Hematopoietic multipotent progenitor cell treated with erythropoietin and hydrocortisone succinate and interleukin-3 and kit ligand, for 4 days (in vitro differentiated cells): Measurements from ENCODE around the gene TFAP2E.

Experiments used
- DNase-seq: peaks from one replicate; pipeline ENCODE4 v3.0.0-alpha.2; 2015

The TFAP2E gene

DNA sequence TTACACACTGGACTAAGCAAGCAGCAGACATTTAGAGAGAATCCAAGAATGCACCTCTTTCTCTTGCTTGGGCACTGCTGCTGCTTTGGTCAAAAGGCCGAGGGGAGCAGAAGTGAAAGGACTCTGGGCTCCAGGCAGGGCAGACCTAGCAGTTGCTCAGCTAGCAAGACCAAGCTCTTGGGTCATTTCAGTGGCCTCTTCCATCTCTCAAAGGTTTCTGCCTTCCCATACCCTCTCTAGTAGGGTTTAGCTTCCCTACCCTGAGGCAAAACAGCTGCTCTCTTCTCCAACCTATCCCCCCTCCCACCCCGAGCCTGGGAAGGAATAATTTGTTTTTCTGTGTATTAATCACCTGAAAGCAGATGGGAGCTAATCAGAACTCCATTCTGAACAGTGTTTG, 25.8 kb downstream of the TFAP2E start:
- DNase-seq: no peak

DNA sequence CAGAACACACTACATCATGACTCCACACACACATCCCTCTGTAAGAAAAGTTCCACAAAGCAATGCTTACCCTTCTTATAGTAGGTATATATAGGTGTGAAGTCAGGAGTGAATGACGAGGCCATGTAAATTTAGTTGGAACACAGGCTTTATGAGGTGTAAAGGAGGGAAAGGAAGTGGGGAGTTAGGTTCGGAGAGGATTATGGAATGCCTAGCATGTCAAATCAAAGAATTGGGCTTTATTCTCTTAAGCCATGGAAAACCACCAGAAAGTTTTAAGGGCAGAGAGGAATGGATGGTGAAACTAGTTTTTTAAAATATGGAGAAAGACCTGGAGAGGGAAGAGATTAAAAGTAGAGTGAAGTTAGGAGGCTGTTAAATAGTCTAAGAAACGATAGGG, 26.3 kb downstream of the TFAP2E start:
- DNase-seq: no peak

DNA sequence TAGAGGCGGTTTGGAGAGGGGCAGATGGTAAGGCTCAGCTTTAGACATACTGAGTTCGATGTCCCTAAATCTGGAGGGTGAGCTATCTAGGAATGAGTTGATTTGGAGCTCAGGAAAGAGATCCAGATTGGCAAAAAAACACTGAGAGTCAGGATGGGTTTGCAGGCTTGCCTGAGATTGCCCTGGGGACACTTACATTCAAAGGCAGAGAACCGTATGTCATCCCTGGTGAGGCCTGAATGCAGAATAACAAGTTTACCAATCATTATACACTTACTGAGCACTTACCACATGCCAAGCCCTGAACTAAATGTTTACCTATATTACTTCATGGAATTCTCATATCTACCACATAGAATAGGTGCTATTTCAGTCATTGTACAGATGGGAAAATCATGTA, 27.5 kb downstream of the TFAP2E start:
- no peak for DNase-seq

DNA sequence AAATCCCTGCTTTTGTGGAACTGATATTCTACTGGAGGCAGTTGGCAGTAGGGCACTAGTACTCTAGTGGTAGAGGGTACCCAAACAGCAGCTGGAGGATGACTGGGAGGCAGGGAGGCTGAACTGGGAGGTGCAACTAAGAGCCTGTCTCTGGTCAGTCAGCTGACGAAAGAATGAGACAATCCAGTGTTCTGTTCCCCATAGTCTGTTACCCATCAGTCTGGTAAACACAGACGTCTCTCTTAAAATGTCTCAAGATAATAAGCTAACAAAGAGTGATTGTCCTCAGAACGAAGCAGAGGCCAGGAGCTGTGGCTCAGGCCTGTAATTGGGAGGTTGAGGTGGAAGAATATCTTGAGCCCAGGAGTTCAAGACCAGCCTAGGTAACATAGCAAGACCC, 30.4 kb downstream of the TFAP2E start:
- no peak for DNase-seq

DNA sequence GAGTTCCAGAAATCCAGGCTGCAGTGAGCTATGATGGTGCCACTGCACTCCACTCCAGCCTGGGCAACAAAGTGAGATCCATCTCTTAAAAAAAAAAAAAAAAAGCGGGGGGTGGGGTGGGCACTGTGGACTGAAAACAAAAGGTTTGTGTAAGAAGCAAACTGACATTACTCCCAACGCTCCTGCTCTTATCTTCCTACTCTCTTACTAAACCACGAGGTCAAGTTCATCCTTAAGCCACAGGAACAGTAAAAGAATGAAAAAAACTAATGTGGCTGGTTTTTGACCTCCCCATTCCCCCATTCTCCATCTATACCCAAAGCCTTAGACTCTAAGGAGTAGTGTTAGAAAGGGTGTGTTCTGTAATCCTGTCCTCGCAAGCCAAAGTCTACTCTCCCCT, 30.8 kb downstream of the TFAP2E start:
- no peak for DNase-seq

DNA sequence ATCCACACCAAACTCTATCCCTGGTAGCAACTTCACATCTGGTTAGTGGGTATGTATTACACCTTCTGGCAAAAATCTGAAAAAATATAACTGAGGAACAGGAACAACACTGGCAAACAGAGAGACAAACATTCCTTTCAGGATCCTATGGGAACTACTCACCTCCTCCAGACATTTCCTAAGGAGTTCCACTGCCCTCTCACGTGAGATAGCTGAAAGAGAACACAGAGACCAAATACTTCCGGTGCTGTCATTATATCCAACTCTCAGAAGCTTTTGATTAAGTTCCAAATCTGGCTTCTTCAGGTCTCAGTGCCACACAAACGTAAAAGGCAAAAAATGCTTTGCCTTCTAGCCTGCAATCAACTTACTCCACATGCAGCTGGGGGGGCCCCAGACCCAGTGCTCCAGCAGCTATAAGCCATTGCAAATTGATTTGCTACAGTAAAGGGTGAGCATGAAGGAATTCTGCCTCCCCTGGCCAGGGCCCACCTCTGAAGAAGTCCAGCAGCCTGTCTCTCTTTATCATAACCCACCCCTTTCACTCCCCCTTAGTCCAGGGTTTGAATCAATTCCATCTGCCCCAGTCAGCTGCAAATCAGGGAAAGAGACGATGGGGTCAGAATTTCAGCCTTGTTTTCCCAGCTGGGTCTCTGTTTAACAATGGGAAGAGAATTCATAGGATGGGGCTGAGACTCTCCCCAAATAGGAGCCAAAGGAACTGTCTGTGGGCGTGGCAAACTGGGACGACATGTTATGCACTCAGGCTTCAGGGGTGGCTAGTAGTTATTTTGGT, 32.2 kb downstream of the TFAP2E start:
- DNase-seq: no peak

DNA sequence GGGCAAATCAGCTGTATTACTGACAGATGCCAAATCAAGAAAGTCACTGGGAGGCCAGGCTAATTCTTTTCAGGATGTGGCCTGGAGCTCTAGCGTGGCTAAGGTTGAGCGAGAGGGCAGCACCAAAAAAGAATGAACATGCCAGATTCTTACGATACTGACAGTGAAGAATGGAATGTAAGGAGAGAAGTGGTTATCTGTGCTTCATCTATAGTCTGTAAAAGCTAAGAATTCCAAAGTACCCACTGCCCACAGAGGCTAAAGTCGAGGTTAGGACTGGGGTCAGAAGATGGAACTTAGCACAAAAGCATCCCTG, 32.7 kb downstream of the TFAP2E start:
- DNase-seq: no peak

DNA sequence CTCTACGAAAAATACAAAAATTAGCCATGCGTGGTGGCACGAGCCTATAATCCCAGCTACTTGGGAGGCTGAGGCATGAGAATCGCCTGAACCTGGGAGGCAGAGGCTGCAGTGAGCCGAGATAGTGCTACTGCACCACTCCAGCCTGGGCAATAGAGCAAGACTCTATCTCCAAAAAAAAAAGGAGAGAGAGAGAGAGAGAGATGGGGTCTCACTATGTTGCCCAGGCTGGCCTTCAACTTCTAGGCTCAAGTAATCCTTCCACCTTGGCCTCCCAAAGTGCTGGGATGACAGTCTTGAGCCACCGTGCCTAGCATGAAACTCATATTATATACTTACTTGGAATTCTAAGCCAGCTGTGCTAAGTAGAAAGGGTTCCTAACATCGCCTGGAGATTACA, 38.5 kb downstream of the TFAP2E start:
- DNase-seq: no peak

DNA sequence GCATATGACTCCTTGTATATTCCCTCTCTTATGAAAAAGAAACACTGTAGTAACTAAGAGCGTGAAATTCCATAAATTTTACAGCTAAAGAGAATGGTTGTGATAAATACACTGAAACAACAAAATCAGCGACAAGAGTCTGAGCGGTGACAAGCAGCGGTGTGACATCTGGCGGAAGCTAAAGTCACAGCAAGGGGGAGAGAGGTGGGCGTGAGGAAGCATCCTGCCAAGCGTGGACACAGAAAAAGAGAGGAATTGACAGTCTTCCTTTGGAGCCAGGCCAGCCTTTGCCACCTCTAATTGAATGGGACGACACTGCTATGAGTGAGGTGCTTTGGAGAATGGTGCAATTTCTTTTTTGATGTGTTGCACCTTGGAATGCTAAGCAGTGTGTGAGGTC, 42.3 kb downstream of the TFAP2E start:
- DNase-seq: no peak

DNA sequence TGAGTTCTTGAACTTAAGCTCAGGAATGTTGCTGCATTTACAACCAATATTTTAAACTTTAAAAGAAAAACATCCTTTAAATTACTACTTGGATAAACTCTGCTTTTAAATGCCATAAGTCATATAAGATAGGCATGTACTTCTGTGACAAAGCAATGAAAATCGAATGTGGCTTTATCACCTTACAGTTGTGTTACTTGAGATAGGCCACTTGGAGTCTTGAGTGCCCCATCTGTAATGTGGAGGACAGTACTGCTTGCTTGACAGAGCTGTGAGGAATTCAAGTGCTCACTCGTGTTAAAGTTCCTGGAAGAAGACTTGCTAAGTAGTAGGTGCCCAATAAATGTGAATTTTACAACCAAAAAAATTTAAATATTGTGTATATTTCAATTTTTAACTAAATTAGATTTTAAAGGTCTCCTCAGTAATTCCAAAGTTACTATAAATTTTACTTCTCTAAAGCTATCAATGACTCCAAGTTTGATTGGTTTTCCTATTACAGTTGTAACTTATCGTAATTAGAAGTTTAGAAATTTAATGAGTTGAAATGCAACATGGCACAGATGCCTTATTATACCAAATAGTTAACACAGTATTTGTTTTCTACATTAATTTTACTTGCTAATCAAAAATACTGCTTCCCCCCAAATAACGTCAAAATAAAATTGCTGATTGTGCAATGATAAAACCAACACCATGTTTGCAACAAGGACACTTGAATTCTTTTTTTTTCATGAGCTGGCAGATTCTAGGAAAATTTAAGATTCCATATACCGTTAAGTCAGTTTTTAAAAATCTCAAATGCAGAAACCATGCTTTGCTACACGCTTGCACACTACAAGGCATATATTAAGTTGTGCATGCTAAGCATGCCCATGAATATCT, 46.4 kb downstream of the TFAP2E start:
- peak; percentile 57 for DNase-seq

DNA sequence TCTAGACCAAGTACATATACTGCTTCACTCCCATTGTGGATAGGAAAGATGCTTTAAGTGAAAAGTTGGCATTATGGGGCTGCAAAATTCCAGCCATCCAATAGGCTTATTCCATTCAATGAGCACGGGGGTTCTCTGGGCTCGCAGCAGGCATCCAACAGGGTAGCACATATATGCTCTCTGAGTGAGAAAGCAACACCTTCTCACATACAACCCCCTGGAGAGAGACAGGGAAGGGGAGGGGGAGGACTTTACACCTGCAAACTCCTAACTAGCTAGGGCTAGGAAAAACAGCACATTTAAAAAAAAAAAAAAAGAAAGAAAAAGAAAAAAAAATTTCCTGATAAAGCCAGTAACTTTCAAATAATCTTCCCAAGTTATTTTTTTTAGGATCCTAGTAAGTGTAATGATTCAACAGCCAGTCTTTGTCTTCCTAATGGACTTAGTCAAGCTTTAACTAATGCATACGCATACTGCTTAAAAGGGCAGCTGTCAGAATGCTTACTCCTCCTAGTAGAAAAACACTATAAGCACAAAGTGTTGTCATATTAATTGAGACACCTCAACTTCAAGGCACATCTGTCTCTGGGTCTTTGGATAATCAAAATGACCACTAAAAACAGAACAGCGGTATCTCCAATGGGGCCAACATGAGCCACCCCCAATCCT, 49.5 kb downstream of the TFAP2E start:
- DNase-seq: no peak

DNA sequence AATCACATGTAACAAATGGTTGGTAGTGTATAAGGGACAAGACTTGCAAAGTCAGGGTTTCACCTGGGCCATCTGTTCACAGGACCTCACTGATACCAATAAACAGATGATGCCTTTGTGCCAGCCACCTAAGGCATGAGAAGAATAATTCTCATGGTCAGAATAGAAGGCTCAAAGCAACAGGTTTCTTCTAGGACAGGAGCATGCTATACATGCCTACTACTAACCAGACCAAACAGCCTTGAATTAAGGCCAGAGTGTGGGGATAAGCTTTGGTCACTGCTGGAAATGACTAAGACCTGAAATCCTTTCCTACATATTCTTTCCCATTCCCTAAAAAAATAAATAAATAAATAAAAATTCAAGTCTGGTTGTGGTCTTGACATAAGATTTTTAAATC, 50.7 kb downstream of the TFAP2E start:
- no peak for DNase-seq

DNA sequence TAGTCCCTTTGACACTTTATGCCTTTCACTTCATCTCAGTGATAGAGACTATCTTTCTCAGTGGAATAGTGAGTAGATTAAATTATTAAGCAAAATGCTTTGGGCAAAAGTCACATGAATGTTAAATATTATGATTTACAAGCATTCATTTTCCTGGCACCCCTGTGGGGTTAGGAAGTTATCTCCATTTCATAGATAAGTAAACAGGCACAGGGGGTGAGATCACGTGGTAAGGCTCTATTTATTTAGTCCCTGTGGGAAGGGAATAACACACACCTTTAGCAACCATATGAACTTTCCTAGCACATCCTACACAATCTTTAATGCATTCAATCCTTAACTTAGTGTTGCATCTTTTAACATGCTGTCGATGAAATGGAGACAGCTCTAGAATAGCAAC, 55.9 kb downstream of the TFAP2E start:
- no peak for DNase-seq

DNA sequence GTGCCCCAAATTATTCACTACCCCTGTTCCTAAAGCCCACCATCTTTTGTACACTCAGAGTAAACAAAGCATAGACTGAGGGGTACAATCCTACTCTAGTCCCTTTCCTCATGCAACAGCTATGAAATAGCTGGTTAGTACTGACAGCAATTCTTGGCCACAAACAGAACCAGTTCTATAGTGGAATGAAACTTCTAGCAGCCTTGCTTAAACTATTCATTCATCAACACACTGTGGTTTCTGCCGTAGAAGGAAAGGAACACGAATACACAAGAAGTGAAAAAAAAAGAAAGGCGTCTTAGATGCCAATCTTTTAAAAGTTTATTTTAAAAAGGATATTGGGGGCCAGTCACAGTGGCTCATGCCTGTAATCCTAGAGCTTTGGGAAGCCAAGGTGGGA, 58.3 kb downstream of the TFAP2E start:
- no peak for DNase-seq

DNA sequence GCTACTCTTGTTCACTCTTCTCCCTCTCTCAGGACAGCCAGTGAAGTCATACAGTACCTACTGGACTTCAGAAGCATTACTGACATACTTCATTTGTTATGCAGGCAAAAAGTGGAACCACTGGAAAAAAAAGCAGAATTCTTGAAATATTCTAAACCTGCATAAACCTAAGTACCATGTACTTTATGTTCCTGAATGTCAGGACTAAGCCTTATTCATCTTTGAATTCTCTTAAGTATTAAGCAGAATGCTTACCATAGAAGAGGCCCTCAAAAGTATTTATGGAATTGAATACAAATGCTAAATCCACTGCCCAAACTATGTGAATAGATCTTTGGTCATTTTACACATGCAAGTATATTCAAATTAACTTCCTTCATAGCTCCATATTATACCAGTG, 60.4 kb downstream of the TFAP2E start:
- no peak for DNase-seq

DNA sequence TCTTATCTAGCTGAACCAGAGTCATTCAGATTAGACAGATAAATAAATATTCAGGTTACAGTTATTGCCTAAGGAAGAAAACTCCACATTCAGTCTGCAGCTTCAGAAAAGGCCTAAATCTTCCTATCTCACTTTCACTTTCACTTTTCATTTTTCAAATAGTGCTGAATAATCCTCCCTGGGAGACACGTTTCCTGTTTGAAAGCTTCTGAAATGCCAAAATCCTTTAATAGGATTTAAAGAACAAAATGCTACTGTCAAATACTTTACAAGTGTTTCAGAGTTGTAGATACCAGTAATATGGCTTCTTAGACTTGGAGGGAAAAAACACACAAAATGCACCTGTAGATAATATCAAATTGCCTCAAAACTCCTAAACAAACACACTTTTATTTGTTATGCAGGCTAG, 64.3 kb downstream of the TFAP2E start:
- peak; percentile 71 for DNase-seq

DNA sequence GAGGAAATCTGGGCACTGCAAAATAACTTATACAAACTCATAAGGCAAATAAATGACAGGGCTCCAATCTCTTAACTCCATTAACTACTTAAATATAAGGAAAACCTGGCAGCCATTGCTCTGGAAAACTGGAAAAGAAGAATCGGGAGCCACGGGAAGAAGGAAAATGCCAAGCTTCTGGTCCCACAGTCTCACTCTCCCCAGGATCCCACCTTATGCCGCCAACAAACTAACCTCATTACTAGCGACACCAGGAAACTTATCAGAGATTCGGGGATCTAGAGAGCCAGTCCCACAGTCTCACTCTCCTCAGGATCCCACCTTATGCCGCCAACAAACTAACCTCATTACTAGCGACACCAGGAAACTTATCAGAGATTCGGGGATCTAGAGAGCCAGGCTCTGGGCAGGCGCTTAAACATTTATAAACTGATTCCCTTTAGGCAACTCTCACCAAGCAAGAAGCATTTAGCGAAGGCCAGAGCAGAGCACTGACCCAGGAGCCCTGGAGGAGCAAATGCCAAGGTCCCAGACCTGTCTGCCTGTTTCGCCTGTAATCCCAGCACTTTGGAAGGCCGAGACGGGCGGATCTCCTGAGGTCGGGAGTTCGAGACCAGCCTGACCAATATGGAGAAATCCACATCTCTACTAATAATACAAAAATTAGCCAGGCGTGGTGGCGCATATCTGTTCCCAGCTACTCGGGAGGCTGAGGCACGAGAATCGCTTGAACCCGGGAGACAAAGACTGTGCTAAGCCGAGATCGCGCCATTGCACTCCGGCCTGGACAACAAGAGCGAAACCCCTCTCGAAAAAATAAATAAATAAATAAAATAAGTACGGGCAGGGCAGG, 67.5 kb downstream of the TFAP2E start:
- DNase-seq: peak; percentile 22

DNA sequence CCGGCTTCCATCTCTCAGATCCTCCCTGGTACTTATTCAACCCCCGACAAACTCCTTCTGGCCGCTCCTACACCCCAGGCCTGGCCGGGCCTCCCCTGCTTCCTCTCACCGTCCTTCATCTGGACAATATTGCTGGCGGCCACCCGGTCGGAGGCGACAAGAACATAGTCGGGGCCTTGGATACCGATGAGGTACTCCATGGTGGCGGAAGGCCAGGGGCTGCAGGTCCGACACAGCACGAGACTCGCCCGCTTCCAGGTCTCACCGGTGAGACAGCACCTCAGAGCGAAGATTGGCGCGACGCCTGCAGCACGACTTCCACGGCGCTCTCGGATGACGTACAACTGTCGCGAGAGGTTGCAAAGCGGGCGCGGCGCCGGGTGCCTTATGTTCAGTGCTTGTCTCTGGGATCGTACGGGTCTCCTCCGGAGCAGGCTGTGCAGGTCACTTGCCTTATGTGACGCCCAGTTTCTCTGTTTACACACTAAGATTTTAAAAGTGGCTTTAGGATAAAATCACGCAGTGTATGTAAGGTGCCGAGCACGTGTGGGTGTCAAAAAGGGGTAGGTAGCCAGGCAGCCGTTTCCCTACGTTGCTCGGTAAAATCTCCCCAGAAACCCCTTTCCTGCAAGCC, 68.2 kb downstream of the TFAP2E start, which contains the start of gene PSMB2:
PSMB2 (minus strand) TSS at position 294 of the 634 bp plus-strand sequence; CDS start at position 200, 94 bp downstream.
- peak; percentile 98 for DNase-seq

DNA sequence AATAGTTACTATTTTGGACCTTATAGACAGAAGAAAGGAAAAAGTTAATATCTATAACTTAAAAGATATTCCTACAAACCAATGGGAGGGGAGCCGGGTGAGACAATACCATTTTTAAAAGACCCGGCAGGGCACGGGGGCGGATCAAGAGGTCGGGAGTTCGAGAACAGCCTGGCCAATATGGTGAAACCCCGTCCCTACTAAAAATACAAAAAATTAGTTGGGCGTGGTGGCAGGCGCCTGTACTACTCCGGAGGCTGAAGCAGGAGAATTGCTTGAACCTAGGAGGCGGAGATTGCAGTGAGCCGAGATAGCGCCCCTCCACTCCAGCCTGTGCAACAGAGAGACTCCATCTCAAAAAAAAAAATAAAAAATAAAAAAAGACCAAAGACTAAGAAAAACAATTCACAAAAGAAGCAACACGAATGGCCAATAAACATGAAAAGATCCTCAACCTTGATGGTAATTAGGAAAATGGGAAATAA, 69.4 kb downstream of the TFAP2E start:
- DNase-seq: peak; percentile 62

DNA sequence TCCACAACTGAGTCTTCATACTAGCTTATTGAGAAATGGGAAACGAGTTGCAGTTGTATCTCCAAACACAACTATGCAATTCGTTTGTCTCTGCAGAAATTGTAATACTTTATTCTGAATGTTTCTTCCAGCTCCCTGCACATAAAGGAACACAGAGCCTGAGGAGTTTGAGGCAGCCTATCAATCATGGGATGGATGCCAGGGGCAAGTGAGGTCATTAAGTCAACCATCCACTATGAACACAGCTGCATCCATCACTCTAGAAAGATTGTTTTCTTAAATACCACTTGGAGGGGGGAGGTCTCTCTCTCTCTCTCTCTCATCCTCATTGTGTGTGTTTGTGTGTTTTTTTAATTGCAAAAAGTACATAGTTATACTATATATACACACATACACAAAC, 71.1 kb downstream of the TFAP2E start:
- DNase-seq: no peak
